Measurements from ENCODE around the gene HSPG2.
"Not testable (repeated sequence)": the region's sequence is repeated elsewhere in the genome, so short reads cannot be mapped to it uniquely, and the experiment has no call there.

HSPG2 gene

GRCh38 chr1:21955501-21956281, 18.6 kb upstream of the HSPG2 start:
- no peak for DNase-seq (ENCODE audit: low read depth)

GRCh38 chr1:21955058-21955457, 17.9 kb upstream of the HSPG2 start:
- no peak for DNase-seq (ENCODE audit: low read depth)

GRCh38 chr1:21952786-21953520, 15.8 kb upstream of the HSPG2 start:
- no peak for DNase-seq (ENCODE audit: low read depth)

GRCh38 chr1:21951226-21951870, 14.2 kb upstream of the HSPG2 start:
- no peak for DNase-seq (ENCODE audit: low read depth)

GRCh38 chr1:21950734-21951133, 13.6 kb upstream of the HSPG2 start:
- DNase-seq (ENCODE audit: low read depth): no peak

GRCh38 chr1:21946836-21947587, 9.9 kb upstream of the HSPG2 start:
- no peak for DNase-seq (ENCODE audit: low read depth)

GRCh38 chr1:21944733-21945073, 7.6 kb upstream of the HSPG2 start:
- no peak for DNase-seq (ENCODE audit: low read depth)

GRCh38 chr1:21942959-21943640, 6.0 kb upstream of the HSPG2 start:
- not testable (repeated sequence) for DNase-seq (ENCODE audit: low read depth)

GRCh38 chr1:21942464-21942863, 5.4 kb upstream of the HSPG2 start:
- DNase-seq (ENCODE audit: low read depth): no peak

GRCh38 chr1:21941370-21941769, 4.3 kb upstream of the HSPG2 start:
- no peak for DNase-seq (ENCODE audit: low read depth)

GRCh38 chr1:21940492-21940891, 3.4 kb upstream of the HSPG2 start:
- no peak for DNase-seq (ENCODE audit: low read depth)

- no peak for DNase-seq (ENCODE audit: low read depth)
Measured at GRCh38 chr1:21939650-21940374, 2.7 kb upstream of the HSPG2 start.

GRCh38 chr1:21938732-21939538, 1.8 kb upstream of the HSPG2 start:
- DNase-seq (ENCODE audit: low read depth): no peak

- peak; percentile 33 for DNase-seq (ENCODE audit: low read depth)
Measured at GRCh38 chr1:21937372-21938121, 437 bp upstream of the HSPG2 start.

- DNase-seq (ENCODE audit: low read depth): no peak
Measured at GRCh38 chr1:21936366-21937031, 611 bp downstream of the HSPG2 start.

- DNase-seq (ENCODE audit: low read depth): no peak
Measured at GRCh38 chr1:21935891-21936365, 1.2 kb downstream of the HSPG2 start.

GRCh38 chr1:21935393-21935804, 1.7 kb downstream of the HSPG2 start:
- DNase-seq (ENCODE audit: low read depth): no peak

GRCh38 chr1:21933397-21934248, 3.5 kb downstream of the HSPG2 start:
- no peak for DNase-seq (ENCODE audit: low read depth)

All from stimulated activated CD8-positive, alpha-beta memory T cell treated with anti-CD3 and anti-CD28 coated beads, Interleukin-7, amount 100 ng/mL, for 24 hours (primary cell).